ENCODE data around the gene SLC2A4RG. TPM values are rescaled to one million over a fixed set of nuclear protein-coding genes. Genes with fewer than 3 reads are reported as not detected.

The SLC2A4RG gene
- total and polyA plus RNA-seq, 2 of the 13 experiments (the other 11 are each of a cell fraction or from before 2014, with no cell fraction given): 91.4 to 95.9 TPM

- TF ChIP-seq IKZF4 (CRISPR knock-in tag; IDR thresholded peaks at IDR 0.05; ENCODE audit: borderline replicate concordance, low read depth, not compliant biosample characterization) (no peak), GABPA (IDR thresholded peaks at IDR 0.05; ENCODE audit: low read depth, low read length) (no peak), GABPA (CRISPR knock-in tag; IDR thresholded peaks at IDR 0.05; ENCODE audit: low read depth) (no peak), CREB1 (IDR thresholded peaks at IDR 0.05) (no peak), CREB1 (CRISPR knock-in tag; IDR thresholded peaks at IDR 0.05) (no peak), ZNF160 (CRISPR knock-in tag; IDR thresholded peaks at IDR 0.05) (no peak), FOXK1 (CRISPR knock-in tag; IDR thresholded peaks at IDR 0.05; ENCODE audit: borderline replicate concordance, low read depth) (no peak), HCFC1 (IDR thresholded peaks at IDR 0.05; ENCODE audit: low read depth, low read length) (no peak)
Observed at GRCh38 chr20:63714858-63715257, 24.7 kb upstream of the SLC2A4RG start (continued).

- ChIA-PET CTCF (ENCODE audit: low intra/inter-chr PET ratio, low total read pairs) (no interaction called here), POLR2A (interaction anchor here (0.9 to 2.4 kb wide), 3 partner anchors 11 to 61 kb away, joined by 3 to 16 read pairs (median 5); partner anchors contain the start of genes ARFRP1, RTEL1 and ZGPAT)
- WGBS (ENCODE audit: low lambda C conversion rate): 96% methylated on average over 2 of the region's 2 CpGs
- FAIRE-seq (no peak), DNase-seq (ENCODE audit: low spot score) (no peak), ATAC-seq (no peak)
- Histone ChIP-seq H3K4me1 (ENCODE audit: insufficient read depth, low read length) (peaks cover 19% of the 10 kb centered on the region), H3K36me3 (replicated peaks in 1 of 2; ENCODE audit: control insufficient read depth in 1 of 2, insufficient read depth in 2 of 2, low read length in 2 of 2) (peaks cover 23 to 53% of the 10 kb centered on the region in 2 experiments), H3K9ac (ENCODE audit: insufficient read depth, low read depth, low read length) (no peak overlapping the region), H4K20me1 (ENCODE audit: insufficient read depth, low read length) (no peaks in the 10 kb centered on the region), H2AFZ (ENCODE audit: low read length) (no peak overlapping the region), H3K4me2 (ENCODE audit: low read depth, low read length) (no peak overlapping the region), H3K4me3 (replicated peaks in 1 of 3; ENCODE audit: insufficient read depth in 1 of 3, low read depth in 2 of 3, low read length in 3 of 3) (no peak overlapping the region), H3K27me3 (ENCODE audit: control insufficient read depth in 1 of 2, insufficient read depth in 2 of 2, low read length in 2 of 2) (no peaks in the 10 kb centered on the region), H3K27ac (ENCODE audit: extremely low read length, insufficient read depth, low read length) (peak overlapping the region; percentile 32), H3K9me3 (ENCODE audit: low read length) (peaks cover 5% of the 10 kb centered on the region; the same call in 1 of the 2 replicates), H3K79me2 (ENCODE audit: insufficient read depth, low read length) (peaks cover 62% of the 10 kb centered on the region)
- intact Hi-C loops (cut with micrococcal nuclease; ENCODE audit: unreplicated experiment) (no loop called here), in situ Hi-C loops (cut with HindIII; ENCODE audit: extremely low pct_ligation_motif_present, low pct_unique_long_range_greater_than_20kb) (no loop called here)
- BruUV-seq (replicated peaks): no TSS peak
- TF ChIP-seq ZNF317 (CRISPR knock-in tag; IDR thresholded peaks at IDR 0.05) (peak; percentile 98), HOXD1 (CRISPR knock-in tag; IDR thresholded peaks at IDR 0.05) (no peak), MED13 (CRISPR knock-in tag; IDR thresholded peaks at IDR 0.05) (no peak)
Observed at GRCh38 chr20:63718996-63719395, 20.6 kb upstream of the SLC2A4RG start.

Data from HepG2 (cell line).